H9 (cell line): ENCODE results near the gene NEURL4. TPM values are rescaled to one million over a fixed set of nuclear protein-coding genes. Genes with fewer than 3 reads are reported as not detected.

Experiments
- DNase-seq: peaks from one replicate; pipeline ENCODE4 v3.0.0-alpha.2; 2017
- H2AFZ ChIP-seq: one replicate; pipeline ENCODE4 v1.6.1; 2013; ENCODE audit warnings: mild to moderate bottlenecking, low read length, control low read depth, moderate library complexity
- H2AK5ac ChIP-seq: 2 replicates; pipeline ENCODE4 v1.6.1; 2013; ENCODE audit warnings: low read length, control low read depth, mixed read lengths; ENCODE audit not compliant: insufficient read length
- H2BK120ac ChIP-seq: one replicate; pipeline ENCODE4 v1.6.1; 2013; ENCODE audit warnings: low read depth, mild to moderate bottlenecking, low read length, control low read depth, inconsistent platforms; ENCODE audit not compliant: poor library complexity, severe bottlenecking
- H2BK12ac ChIP-seq: 2 replicates; pipeline ENCODE4 v1.6.1; 2013; ENCODE audit warnings: low read length, control low read depth, mixed read lengths, low read depth; ENCODE audit not compliant: insufficient read length
- H2BK15ac ChIP-seq: 2 replicates; pipeline ENCODE4 v1.6.1; 2013; ENCODE audit warnings: low read depth, low read length, control low read depth
- H2BK20ac ChIP-seq: one replicate; pipeline ENCODE4 v1.6.1; 2013; ENCODE audit warnings: low read depth, mild to moderate bottlenecking, low read length, control low read depth, inconsistent platforms; ENCODE audit not compliant: poor library complexity, severe bottlenecking
- H2BK5ac ChIP-seq: 2 replicates; pipeline ENCODE4 v1.6.1; 2013; ENCODE audit warnings: low read length, control low read depth, mixed read lengths; ENCODE audit not compliant: insufficient read length
- H3K14ac ChIP-seq: 2 replicates; pipeline ENCODE4 v1.6.1; 2013; ENCODE audit warnings: low read length, control low read depth; ENCODE audit not compliant: insufficient read depth
- H3K18ac ChIP-seq: 2 replicates; pipeline ENCODE4 v1.6.1; 2013; ENCODE audit warnings: low read depth, mild to moderate bottlenecking, mixed read lengths, low read length, control low read depth; ENCODE audit not compliant: insufficient read length
- H3K23ac ChIP-seq: 2 replicates; pipeline ENCODE4 v1.6.1; 2013; ENCODE audit warnings: low read length, control low read depth, mixed read lengths, low read depth; ENCODE audit not compliant: insufficient read length
- H3K23me2 ChIP-seq: 2 replicates; pipeline ENCODE4 v1.6.1; 2013; ENCODE audit warnings: low read depth, mild to moderate bottlenecking, mixed read lengths, low read length, control low read depth; ENCODE audit not compliant: insufficient read length, poor library complexity, severe bottlenecking
- H3K27ac ChIP-seq: 2 replicates; pipeline ENCODE4 v1.5.1; 2013; ENCODE audit warnings: low read length, control low read depth, mixed read lengths, low read depth; ENCODE audit not compliant: insufficient read length
- H3K27me3 ChIP-seq: 2 replicates; pipeline ENCODE4 v1.6.1; 2013; ENCODE audit warnings: low read length, control low read depth, inconsistent platforms; ENCODE audit not compliant: insufficient read depth
- H3K4ac ChIP-seq: 2 replicates; pipeline ENCODE4 v1.6.1; 2013; ENCODE audit warnings: low read depth, mild to moderate bottlenecking, control low read depth, inconsistent platforms, low read length, moderate library complexity
- H3K4me1 ChIP-seq: 2 replicates; pipeline ENCODE4 v1.6.1; 2013; ENCODE audit warnings: low read length, control low read depth, inconsistent platforms; ENCODE audit not compliant: insufficient read depth
- H3K4me2 ChIP-seq: 2 replicates; pipeline ENCODE4 v1.6.1; 2013; ENCODE audit warnings: low read length, control low read depth, mixed read lengths; ENCODE audit not compliant: insufficient read length, insufficient read depth
- H3K56ac ChIP-seq: 2 replicates; pipeline ENCODE4 v1.6.1; 2013; ENCODE audit warnings: low read depth, mild to moderate bottlenecking, mixed read lengths, low read length, control low read depth; ENCODE audit not compliant: insufficient read length
- H3K79me1 ChIP-seq: 2 replicates; pipeline ENCODE4 v1.6.1; 2013; ENCODE audit warnings: low read depth, mild to moderate bottlenecking, moderate library complexity, low read length, control low read depth, inconsistent platforms; ENCODE audit not compliant: insufficient read depth, poor library complexity, severe bottlenecking
- H3K79me2 ChIP-seq: 2 replicates; pipeline ENCODE4 v1.6.1; 2013; ENCODE audit warnings: low read length, control low read depth, inconsistent platforms; ENCODE audit not compliant: insufficient read depth
- H3K9ac ChIP-seq: 2 replicates; pipeline ENCODE4 v1.6.1; 2013; ENCODE audit warnings: low read length, control low read depth, mixed read lengths; ENCODE audit not compliant: insufficient read length; ENCODE audit errors: extremely low read depth
- H3K9me3 ChIP-seq: one replicate; pipeline ENCODE4 v1.6.1; 2013; ENCODE audit warnings: low read depth, low read length, inconsistent platforms; ENCODE audit not compliant: control insufficient read depth
- H3T11ph ChIP-seq: one replicate; pipeline ENCODE4 v1.6.1; 2013; ENCODE audit warnings: mild to moderate bottlenecking, low read length, control low read depth, inconsistent platforms
- H4K20me1 ChIP-seq: one replicate; pipeline ENCODE4 v1.6.1; 2013; ENCODE audit not compliant: control insufficient read depth, insufficient read length, insufficient read depth
- H4K5ac ChIP-seq: 2 replicates; pipeline ENCODE4 v1.6.1; 2013; ENCODE audit warnings: low read depth, mild to moderate bottlenecking, mixed read lengths, low read length, control low read depth; ENCODE audit not compliant: insufficient read length
- H4K8ac ChIP-seq: replicated peaks from 2 replicates; pipeline ENCODE4 v1.6.1; 2013; ENCODE audit warnings: low read length, control low read depth, mixed read lengths, low read depth; ENCODE audit not compliant: insufficient read length
- H4K91ac ChIP-seq: 2 replicates; pipeline ENCODE4 v1.6.1; 2013; ENCODE audit warnings: low read depth, mild to moderate bottlenecking, moderate library complexity, mixed read lengths, low read length, control low read depth; ENCODE audit not compliant: insufficient read length
- H3K27ac Mint-ChIP-seq, 3 experiments: 2 replicates in 2 of 3; 3 replicates in 1 of 3; pipeline ENCODE4 v1.8.0; 2020 to 2021; ENCODE audit warnings: mixed read lengths in 3 of 3, mild to moderate bottlenecking in 1 of 3, moderate library complexity in 1 of 3
- H3K27me3 Mint-ChIP-seq: 2 replicates; pipeline ENCODE4 v1.8.0; 2021; ENCODE audit warnings: low read depth, mild to moderate bottlenecking, moderate library complexity, mixed read lengths
- H3K36me3 Mint-ChIP-seq, 3 experiments: 2 replicates in 2 of 3; 3 replicates in 1 of 3; pipeline ENCODE4 v1.8.0; 2020 to 2021; ENCODE audit warnings: low read depth in 3 of 3, mixed read lengths in 3 of 3; ENCODE audit not compliant: insufficient read depth in 1 of 3
- H3K4me1 Mint-ChIP-seq, 2 experiments: 2 replicates each; pipeline ENCODE4 v1.8.0; 2020; ENCODE audit warnings: mixed read lengths in 2 of 2
- H3K4me3 Mint-ChIP-seq, 2 experiments: 2 replicates in 1 of 2; 3 replicates in 1 of 2; pipeline ENCODE4 v1.8.0; 2020 to 2021; ENCODE audit warnings: mild to moderate bottlenecking in 2 of 2, mixed read lengths in 2 of 2, moderate library complexity in 1 of 2
- H3K9me3 Mint-ChIP-seq, 2 experiments: 2 replicates in 1 of 2; 3 replicates in 1 of 2; pipeline ENCODE4 v1.8.0; 2020; ENCODE audit warnings: mild to moderate bottlenecking in 2 of 2, mixed read lengths in 2 of 2, moderate library complexity in 1 of 2
- WGBS: extraction: QIAGEN DNeasy Blood & Tissue Kit; methylation state at CpG from one replicate; pipeline ENCODE4 v1.1.7; 2013; ENCODE audit warnings: missing lambda C conversion rate, low lambda C conversion rate, mixed read lengths; ENCODE audit not compliant: insufficient read length; ENCODE audit errors: extremely low coverage; 5-methylcytosine and 5-hydroxymethylcytosine counted together
- total RNA-seq: library from RNA; stranded (reverse); gene quantifications from 2 replicates; pipeline ENCODE4 v1.2.1, GENCODE V29; 2021
- TF ChIP-seq, protein P1 (sequence below): fragments of 200-600 bp; sonication (generic); conservative IDR thresholded peaks from 3 replicates; pipeline ENCODE4 v1.8.0; 2021; ENCODE audit warnings: antibody characterized with exemption, mild to moderate bottlenecking

The NEURL4 gene
- total RNA-seq, 1 experiment from 2014 or later = 54.8 TPM

- Histone ChIP-seq H3K23me2 (no peaks in the 10 kb centered on the region), H3K79me2 (no peaks in the 10 kb centered on the region), H4K5ac (no peak overlapping the region), H2AFZ (no peak overlapping the region), H3K4me1 (peaks cover 4% of the 10 kb centered on the region; the same call in 1 of the 2 replicates), H3K56ac (no peak overlapping the region), H4K20me1 (no peaks in the 10 kb centered on the region), H3K4me2 (no peak overlapping the region), H2BK120ac (no peak overlapping the region), H2BK20ac (no peak overlapping the region), H3K9me3 (no peaks in the 10 kb centered on the region), H4K8ac (no peak overlapping the region), H3K18ac (no peak overlapping the region), H2AK5ac (no peak overlapping the region), H3T11ph (no peak overlapping the region), H2BK5ac (no peak overlapping the region), H3K4ac (no peak overlapping the region), H3K9ac (no peak overlapping the region), H2BK15ac (no peak overlapping the region), H2BK12ac (no peak overlapping the region), H3K27me3 (no peaks in the 10 kb centered on the region), H3K27ac (no peak overlapping the region), H4K91ac (no peak overlapping the region), H3K23ac (no peak overlapping the region), H3K79me1 (no peaks in the 10 kb centered on the region), H3K14ac (no peak overlapping the region)
- DNase-seq = no peak
- TF ChIP-seq, protein P1, sequence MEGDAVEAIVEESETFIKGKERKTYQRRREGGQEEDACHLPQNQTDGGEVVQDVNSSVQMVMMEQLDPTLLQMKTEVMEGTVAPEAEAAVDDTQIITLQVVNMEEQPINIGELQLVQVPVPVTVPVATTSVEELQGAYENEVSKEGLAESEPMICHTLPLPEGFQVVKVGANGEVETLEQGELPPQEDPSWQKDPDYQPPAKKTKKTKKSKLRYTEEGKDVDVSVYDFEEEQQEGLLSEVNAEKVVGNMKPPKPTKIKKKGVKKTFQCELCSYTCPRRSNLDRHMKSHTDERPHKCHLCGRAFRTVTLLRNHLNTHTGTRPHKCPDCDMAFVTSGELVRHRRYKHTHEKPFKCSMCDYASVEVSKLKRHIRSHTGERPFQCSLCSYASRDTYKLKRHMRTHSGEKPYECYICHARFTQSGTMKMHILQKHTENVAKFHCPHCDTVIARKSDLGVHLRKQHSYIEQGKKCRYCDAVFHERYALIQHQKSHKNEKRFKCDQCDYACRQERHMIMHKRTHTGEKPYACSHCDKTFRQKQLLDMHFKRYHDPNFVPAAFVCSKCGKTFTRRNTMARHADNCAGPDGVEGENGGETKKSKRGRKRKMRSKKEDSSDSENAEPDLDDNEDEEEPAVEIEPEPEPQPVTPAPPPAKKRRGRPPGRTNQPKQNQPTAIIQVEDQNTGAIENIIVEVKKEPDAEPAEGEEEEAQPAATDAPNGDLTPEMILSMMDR = no peak
- no peaks in the 10 kb centered on the region for H3K9me3 Mint-ChIP-seq
- H3K36me3 Mint-ChIP-seq = peaks cover 0 to 2% (median 0%) of the 10 kb centered on the region in 3 experiments; a peak in 2 of 7 replicates
- H3K4me1 Mint-ChIP-seq = peaks cover 6 to 10% of the 10 kb centered on the region in 2 experiments
- no CpG with 5 or more reads among the region's 13 CpGs for WGBS
- H3K27ac Mint-ChIP-seq = peak overlapping the region in 1 of 3 experiments; percentile 87; a peak in 1 of 7 replicates
- H3K4me3 Mint-ChIP-seq = no peak overlapping the region
- H3K27me3 Mint-ChIP-seq = no peaks in the 10 kb centered on the region; the same call in 1 of the 2 replicates
Measured at GRCh38 chr17:7341842-7342241, 12.7 kb upstream of the NEURL4 start.
